NB4 (cell line): ENCODE measurements around the gene CCDC186.

ENCODE experiments used
- DNase-seq: peaks from one replicate; pipeline ENCODE4 v3.0.0; 2010; ENCODE audit warnings: low read depth
- H3K4me3 ChIP-seq: one replicate; pipeline ENCODE4 v1.5.1; 2011; ENCODE audit warnings: mild to moderate bottlenecking, low read depth, low read length, moderate library complexity
- CTCF ChIP-seq: IDR thresholded peaks from one replicate; pipeline ENCODE4 v1.5.1; 2012; ENCODE audit warnings: low read depth, low read length
- MAX ChIP-seq: IDR thresholded peaks from 2 replicates; pipeline ENCODE4 v1.6.1; 2011; ENCODE audit warnings: low read depth, low read length
- MYC ChIP-seq: IDR thresholded peaks from 2 replicates; pipeline ENCODE4 v1.6.1; 2011; ENCODE audit warnings: low read depth, low read length
- POLR2A ChIP-seq: IDR thresholded peaks from 2 replicates; pipeline ENCODE4 v1.6.1; 2011; ENCODE audit warnings: mild to moderate bottlenecking; ENCODE audit not compliant: insufficient read length; ENCODE audit errors: extremely low read depth

Gene CCDC186

GRCh38 chr10:114208351-114208750 is 34.3 kb upstream of the CCDC186 start:
- H3K4me3 ChIP-seq: no peak overlapping the region
- no peak for DNase-seq
- TF ChIP-seq MYC (no peak), POLR2A (no peak), CTCF (no peak), MAX (no peak)

- no peak for DNase-seq
These were observed 33.3 kb upstream of the CCDC186 start for GRCh38 chr10:114207349-114207748.

GRCh38 chr10:114206902-114207301 is 32.9 kb upstream of the CCDC186 start:
- H3K4me3 ChIP-seq: no peak overlapping the region
- TF ChIP-seq CTCF (no peak), MAX (no peak), MYC (no peak), POLR2A (no peak)
- no peak for DNase-seq

More at GRCh38 chr10:114207349-114207748, 33.3 kb upstream of the CCDC186 start:
- TF ChIP-seq MYC (no peak), CTCF (no peak), POLR2A (no peak), MAX (no peak)
- H3K4me3 ChIP-seq: no peak overlapping the region

- no peak for DNase-seq
- TF ChIP-seq POLR2A: no peak
- TF ChIP-seq MYC: no peak
- TF ChIP-seq CTCF: no peak
- no peak for TF ChIP-seq MAX
- H3K4me3 ChIP-seq: no peak overlapping the region
These were observed 28.8 kb upstream of the CCDC186 start for GRCh38 chr10:114202812-114203211.

GRCh38 chr10:114199239-114199638 is 25.2 kb upstream of the CCDC186 start:
- H3K4me3 ChIP-seq: no peak overlapping the region
- TF ChIP-seq MAX (no peak), MYC (no peak), POLR2A (no peak), CTCF (no peak)
- no peak for DNase-seq

GRCh38 chr10:114195079-114195478 is 21.1 kb upstream of the CCDC186 start:
- TF ChIP-seq POLR2A (no peak), MAX (no peak), CTCF (no peak), MYC (no peak)
- no peak for DNase-seq
- H3K4me3 ChIP-seq: no peak overlapping the region
